Subcutaneous abdominal adipose tissue (tissue), 5 donors: ENCODE results near the gene THADA.

Experiments
- H3K27ac ChIP-seq: one replicate; pipeline ENCODE4 v1.7.0; 2013; ENCODE audit warnings: low read depth, mild to moderate bottlenecking, inconsistent platforms, low read length, moderate library complexity
- H3K27me3 ChIP-seq, 5 donors: one replicate each; pipeline ENCODE4 v1.7.0; 2013; ENCODE audit warnings: low read length in 5 of 5, inconsistent platforms in 1 of 5; ENCODE audit not compliant: control insufficient read depth in 5 of 5, insufficient read depth in 4 of 5
- H3K36me3 ChIP-seq, 5 donors: one replicate each; pipeline ENCODE4 v1.7.0; 2013; ENCODE audit warnings: low read length in 5 of 5; ENCODE audit not compliant: control insufficient read depth in 5 of 5, insufficient read depth in 5 of 5
- H3K4me1 ChIP-seq, 5 donors: one replicate each; pipeline ENCODE4 v1.7.0; 2013; ENCODE audit warnings: low read length in 5 of 5, mild to moderate bottlenecking in 3 of 5, moderate library complexity in 1 of 5; ENCODE audit not compliant: control insufficient read depth in 5 of 5, insufficient read depth in 5 of 5
- H3K4me3 ChIP-seq, 5 donors: one replicate each; pipeline ENCODE4 v1.7.0; 2013; ENCODE audit warnings: low read length in 5 of 5, low read depth in 1 of 5
- H3K9ac ChIP-seq, 5 donors: one replicate each; pipeline ENCODE4 v1.7.0; 2013; ENCODE audit warnings: low read length in 5 of 5, mild to moderate bottlenecking in 4 of 5, moderate library complexity in 3 of 5
- H3K9me3 ChIP-seq, 5 donors: one replicate each; pipeline ENCODE4 v1.7.0; 2013; ENCODE audit warnings: low read length in 5 of 5; ENCODE audit not compliant: control insufficient read depth in 5 of 5
- donor health status: healthy.
- donor health status: healthy.
- donor health status: healthy.
- donor health status: healthy.
- donor health status: healthy.

THADA gene

DNA sequence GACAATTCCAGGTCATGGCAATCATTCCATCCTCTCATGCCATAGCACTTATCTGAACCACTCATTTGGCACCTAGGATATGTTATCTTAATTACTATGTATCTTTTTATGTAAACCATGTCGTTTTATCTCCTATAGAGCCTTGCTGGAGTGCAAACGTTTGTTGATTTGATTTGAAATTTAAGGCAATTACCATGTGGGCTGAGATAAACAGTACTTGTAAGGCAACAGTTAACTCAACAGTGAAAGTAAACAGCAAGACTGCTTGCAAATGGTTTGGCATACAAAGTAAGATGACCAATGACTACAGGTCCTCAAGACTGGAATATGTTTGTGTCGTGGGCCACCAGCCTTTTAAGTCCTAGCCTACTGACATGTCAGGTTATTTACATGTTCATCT is 235.7 kb downstream of the THADA start:
- H3K4me1 ChIP-seq = peaks cover 0 to 4% (median 0%) of the 10 kb centered on the region in 5 donors
- H3K27me3 ChIP-seq = no peaks in the 10 kb centered on the region
- no peaks in the 10 kb centered on the region for H3K9me3 ChIP-seq
- H3K9ac ChIP-seq = no peak overlapping the region
- H3K4me3 ChIP-seq = no peak overlapping the region
- no peaks in the 10 kb centered on the region for H3K36me3 ChIP-seq
- no peak overlapping the region for H3K27ac ChIP-seq

DNA sequence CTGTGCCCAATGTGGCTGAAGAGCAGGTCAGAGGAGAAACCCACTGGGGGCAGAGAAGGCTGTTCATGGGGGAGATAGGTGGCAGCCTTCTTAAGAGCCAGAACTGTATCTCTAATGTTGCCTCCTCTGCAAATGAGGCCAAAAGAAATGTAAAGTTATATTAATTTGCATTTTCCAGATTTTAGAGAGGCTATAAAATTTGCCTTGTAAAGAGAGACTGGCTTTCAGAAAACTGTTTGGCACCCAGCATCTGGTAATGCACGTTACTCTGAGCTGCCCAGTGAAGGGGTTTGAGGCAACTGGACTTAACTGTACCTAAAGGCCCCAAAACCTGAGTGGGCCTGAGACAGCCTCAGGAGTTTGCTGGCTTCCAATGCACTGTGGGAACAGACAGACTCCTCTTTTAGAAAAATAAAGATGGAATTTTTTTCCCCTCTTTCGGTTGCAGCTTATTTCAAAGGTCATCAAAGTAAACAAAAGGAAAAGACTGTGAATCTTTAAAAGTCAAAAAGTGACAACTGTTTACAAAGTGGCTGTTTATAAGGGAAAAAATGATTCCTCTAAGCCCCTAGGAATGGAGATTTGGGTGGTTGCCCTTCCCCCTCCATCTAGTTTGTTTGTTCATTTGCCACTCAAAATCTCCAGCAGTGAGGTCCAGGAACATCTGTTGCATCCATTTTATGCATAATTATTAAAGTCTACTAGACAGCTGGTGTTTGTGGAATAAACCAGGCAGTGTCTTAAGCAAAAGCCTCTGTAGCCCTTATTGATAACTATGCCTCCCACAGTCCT is 237.2 kb downstream of the THADA start:
- no peak overlapping the region for H3K27ac ChIP-seq
- no peak overlapping the region for H3K9ac ChIP-seq
- no peaks in the 10 kb centered on the region for H3K27me3 ChIP-seq
- H3K36me3 ChIP-seq = no peaks in the 10 kb centered on the region
- H3K9me3 ChIP-seq = no peaks in the 10 kb centered on the region
- H3K4me1 ChIP-seq = peaks cover 0 to 4% (median 0%) of the 10 kb centered on the region in 5 donors
- H3K4me3 ChIP-seq = no peak overlapping the region

DNA sequence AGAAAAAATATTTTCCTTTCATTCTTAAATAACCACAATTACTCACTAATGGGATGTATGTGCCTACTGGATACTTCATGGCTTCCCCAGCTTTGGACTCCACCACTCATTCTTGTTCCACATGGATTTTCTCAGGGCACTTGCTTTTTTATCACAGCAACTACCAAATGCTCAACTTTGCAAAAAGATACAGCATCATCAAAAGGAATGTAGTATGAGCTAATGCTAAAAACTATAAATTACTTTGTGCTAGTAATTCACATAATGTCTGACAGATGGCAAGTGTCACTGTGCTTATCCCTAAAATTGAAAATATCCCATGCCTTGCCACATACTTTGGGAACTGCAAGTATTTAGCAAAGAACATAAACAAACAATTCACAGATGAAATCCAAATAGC is 239.1 kb downstream of the THADA start:
- Histone ChIP-seq H3K27ac (no peak overlapping the region), H3K4me3 (no peak overlapping the region), H3K36me3 (no peaks in the 10 kb centered on the region), H3K9ac (no peak overlapping the region), H3K9me3 (no peaks in the 10 kb centered on the region), H3K27me3 (no peaks in the 10 kb centered on the region), H3K4me1 (peaks cover 0 to 4% (median 0%) of the 10 kb centered on the region in 5 donors)

DNA sequence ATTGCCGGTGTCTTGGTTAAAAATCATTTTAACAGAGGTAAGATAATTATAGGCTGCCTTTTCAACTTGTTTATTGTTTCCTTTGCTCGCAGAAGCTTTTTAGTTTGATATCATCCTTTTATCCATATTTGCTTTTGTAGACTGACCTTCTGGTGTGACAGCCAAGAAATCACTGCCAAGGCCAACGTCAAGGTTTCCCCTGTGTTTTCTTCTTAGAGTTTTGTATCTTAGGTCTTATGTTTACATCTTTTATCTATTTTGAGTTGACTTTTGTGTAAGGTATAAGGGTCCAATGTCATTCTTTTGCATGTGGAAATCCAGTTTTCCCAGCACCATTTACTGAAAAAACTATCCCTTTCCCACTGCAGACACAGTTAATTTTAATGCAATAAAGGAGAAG is 240.4 kb downstream of the THADA start:
- H3K4me1 ChIP-seq = peaks cover 0 to 17% (median 2%) of the 10 kb centered on the region in 5 donors
- no peak overlapping the region for H3K4me3 ChIP-seq
- H3K27me3 ChIP-seq = no peaks in the 10 kb centered on the region
- no peaks in the 10 kb centered on the region for H3K9me3 ChIP-seq
- H3K36me3 ChIP-seq = no peaks in the 10 kb centered on the region
- no peak overlapping the region for H3K27ac ChIP-seq
- H3K9ac ChIP-seq = no peak overlapping the region

DNA sequence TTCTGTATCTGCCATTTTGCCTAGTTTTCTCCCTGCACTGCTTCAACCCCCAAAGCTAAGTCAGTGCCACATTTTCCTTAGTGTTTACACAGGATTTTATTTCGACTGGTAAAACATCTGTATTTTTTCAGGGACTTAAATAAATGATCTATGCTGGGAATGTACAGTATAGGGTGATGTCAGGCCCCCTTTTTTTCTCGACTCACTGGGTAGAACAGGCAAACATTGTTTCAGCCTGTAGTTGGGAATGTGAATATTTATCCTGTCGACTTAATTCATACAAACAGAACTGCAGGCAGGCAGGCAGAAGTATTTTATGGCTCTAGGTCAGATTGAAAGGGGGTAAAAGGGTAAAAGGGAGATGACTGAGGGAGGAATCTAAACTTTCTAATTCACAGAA is 245.9 kb downstream of the THADA start:
- no peaks in the 10 kb centered on the region for H3K27me3 ChIP-seq
- no peaks in the 10 kb centered on the region for H3K9me3 ChIP-seq
- H3K36me3 ChIP-seq = no peaks in the 10 kb centered on the region
- no peak overlapping the region for H3K4me3 ChIP-seq
- H3K27ac ChIP-seq = peak overlapping the region; percentile 66
- peaks cover 0 to 55% (median 41%) of the 10 kb centered on the region in 5 donors for H3K4me1 ChIP-seq
- peak overlapping the region in 2 of 5 donors; percentile 10 to 13 for H3K9ac ChIP-seq

DNA sequence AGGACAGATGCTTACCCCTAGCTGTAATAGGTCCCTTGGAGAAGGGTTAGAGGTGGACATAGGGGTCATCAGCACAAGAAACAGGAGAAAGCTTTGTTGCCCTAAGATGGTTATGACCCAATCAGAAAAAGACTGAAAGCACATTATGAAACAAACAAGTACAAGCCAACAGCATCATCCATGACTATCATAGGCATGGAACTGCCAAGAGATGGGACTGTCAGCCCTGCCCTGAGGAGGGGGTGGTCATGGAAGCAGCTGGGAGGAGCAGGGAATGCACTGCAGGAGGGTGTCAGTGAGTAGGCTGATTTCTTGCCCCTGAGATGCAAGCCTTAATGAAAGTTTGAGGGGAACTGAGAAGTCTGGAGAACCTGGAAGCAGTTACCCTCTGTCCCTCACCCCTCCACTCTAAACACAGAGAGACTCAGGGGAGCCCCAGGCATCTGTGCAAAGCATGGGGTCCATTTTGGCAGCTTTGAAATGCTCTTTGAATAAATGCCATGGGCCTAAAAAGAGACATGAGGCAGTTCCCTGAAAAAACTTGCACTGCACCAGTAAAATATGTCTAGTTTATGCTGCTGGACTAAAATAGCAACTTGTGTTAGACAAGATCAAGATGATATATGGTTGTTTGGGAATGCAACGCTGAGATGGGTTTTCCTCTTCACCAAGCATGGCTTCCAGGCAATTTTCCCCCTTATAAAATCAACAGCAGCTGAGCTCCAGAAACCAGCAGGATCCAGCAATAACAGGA is 246.8 kb downstream of the THADA start:
- Histone ChIP-seq H3K36me3 (no peaks in the 10 kb centered on the region), H3K27me3 (no peaks in the 10 kb centered on the region), H3K4me1 (peaks cover 7 to 63% (median 49%) of the 10 kb centered on the region in 5 donors), H3K9ac (no peak overlapping the region), H3K9me3 (no peaks in the 10 kb centered on the region), H3K4me3 (no peak overlapping the region), H3K27ac (peak overlapping the region; percentile 66)

DNA sequence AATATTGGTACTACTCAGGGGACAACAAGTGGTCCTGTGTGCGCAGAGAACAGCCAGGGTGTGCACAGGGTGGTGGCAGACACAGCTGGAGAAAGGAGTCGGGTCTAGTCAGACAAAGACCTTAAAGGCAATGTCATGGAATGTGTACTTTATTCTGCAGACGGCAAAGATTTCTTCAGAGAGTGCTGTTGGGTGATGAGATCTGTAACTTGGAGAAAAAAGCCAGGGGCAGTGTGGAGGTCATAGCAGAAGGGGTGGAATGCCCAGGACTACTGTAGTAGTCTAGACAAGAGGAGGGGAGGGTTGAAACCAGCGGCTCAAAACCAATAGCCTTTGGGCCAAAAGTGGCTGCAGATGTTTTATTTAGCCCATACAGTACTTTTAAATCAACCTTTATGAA is 248.1 kb downstream of the THADA start:
- Histone ChIP-seq H3K27me3 (no peaks in the 10 kb centered on the region), H3K36me3 (no peaks in the 10 kb centered on the region), H3K4me3 (no peak overlapping the region), H3K9ac (no peak overlapping the region), H3K27ac (peak overlapping the region; percentile 32), H3K9me3 (no peaks in the 10 kb centered on the region), H3K4me1 (peaks cover 11 to 74% (median 63%) of the 10 kb centered on the region in 5 donors)

DNA sequence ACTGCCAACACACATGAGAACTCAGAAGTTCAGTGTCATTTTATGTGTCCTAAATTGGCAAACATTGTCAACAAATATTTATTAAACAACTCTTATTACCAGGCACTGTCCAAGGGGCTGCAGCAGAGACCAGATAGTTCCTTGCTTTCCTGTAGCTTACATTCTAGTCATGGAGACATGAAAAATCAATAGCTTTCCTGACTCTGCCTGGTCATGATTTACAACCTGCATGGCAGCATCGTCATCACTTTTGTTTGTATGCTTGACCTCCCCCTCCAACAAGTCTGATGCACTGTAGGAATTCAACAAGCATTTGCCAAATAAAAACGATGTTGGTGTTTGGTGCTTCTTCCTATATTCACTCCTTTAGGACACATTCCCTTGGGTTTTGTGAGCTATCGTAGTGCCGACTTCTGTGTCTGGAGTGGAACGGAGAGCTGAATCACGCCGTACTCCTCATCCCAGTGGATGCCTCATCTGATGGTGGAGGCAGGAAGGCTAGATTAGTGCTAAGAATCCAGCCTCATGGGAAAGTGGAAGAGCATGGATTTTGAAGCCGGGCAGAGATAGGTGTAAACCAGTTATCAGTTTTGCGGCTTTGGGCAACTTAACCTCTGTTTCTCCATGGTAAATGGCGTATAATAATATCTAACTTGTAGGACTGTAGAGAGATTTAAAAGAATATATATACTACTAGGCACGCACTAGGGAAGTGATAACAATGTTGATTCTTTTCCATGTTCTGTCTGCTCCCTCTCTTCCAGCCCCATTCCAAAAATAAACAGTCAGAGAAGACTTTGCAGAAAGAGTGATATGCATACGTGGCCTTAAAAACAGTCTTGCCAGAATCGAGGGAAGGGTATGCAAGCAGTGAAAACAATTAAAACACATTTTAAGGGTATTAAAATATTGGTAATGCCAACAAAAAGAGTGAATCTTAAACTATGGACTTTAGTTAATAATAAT is 249.0 kb downstream of the THADA start:
- Histone ChIP-seq H3K4me1 (peaks cover 11 to 79% (median 65%) of the 10 kb centered on the region in 5 donors), H3K36me3 (peaks cover 0 to under 1% (median 0%) of the 10 kb centered on the region in 5 donors), H3K4me3 (no peak overlapping the region), H3K27me3 (no peaks in the 10 kb centered on the region), H3K9me3 (no peaks in the 10 kb centered on the region), H3K9ac (no peak overlapping the region), H3K27ac (peak overlapping the region; percentile 89)

DNA sequence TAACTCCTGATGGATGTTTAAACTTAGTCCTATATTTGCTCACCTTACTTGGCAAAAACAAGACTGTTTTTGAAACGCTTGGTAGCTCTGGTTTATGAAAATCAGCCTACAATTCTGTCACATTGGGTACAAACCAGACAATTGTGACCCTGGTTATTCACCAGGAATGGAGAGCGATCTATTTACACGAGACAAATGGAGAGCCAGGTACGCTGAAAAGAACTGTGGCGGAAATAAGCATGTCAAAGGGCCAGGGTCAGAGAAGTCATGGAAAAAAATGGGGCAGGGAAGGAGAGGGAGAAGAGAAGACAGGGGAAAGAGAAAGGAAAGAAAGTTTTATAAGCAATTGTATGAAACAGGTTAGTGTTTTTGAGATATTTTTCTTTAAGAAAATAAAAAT is 250.0 kb downstream of the THADA start:
- no peaks in the 10 kb centered on the region for H3K27me3 ChIP-seq
- peaks cover 0 to 5% (median 0%) of the 10 kb centered on the region in 5 donors for H3K36me3 ChIP-seq
- no peak overlapping the region for H3K9ac ChIP-seq
- H3K27ac ChIP-seq = peak overlapping the region; percentile 89
- no peaks in the 10 kb centered on the region for H3K9me3 ChIP-seq
- peaks cover 11 to 71% (median 66%) of the 10 kb centered on the region in 5 donors for H3K4me1 ChIP-seq
- peak overlapping the region in 1 of 5 donors; percentile 1 for H3K4me3 ChIP-seq
